Naive thymus-derived CD4-positive, alpha-beta T cell (primary cell): ENCODE measurements around the gene HSPB7. TPM values are rescaled to one million over a fixed set of nuclear protein-coding genes. Genes with fewer than 3 reads are reported as not detected.

ENCODE experiments used
- ATAC-seq: fragments of 150-1000 bp; cut with Tn5 transposase; 2 replicates; pipeline ENCODE4 v1.10.0; 2021; ENCODE audit warnings: mild to moderate bottlenecking, moderate library complexity
- CTCF ChIA-PET: fragments of 350-600 bp; sonication (Branson Sonifier 250); formaldehyde crosslinking; loops from one replicate; lab custom pipeline; 2021; ENCODE audit warnings: antibody characterized with exemption; lab: Charles Lee
- POLR2A ChIA-PET: fragments of 350-600 bp; sonication (Branson Sonifier 250); formaldehyde crosslinking; loops from one replicate; lab custom pipeline; 2021; ENCODE audit warnings: antibody characterized with exemption, inconsistent platforms; lab: Charles Lee
- DNase-seq, 9 donors: peaks; one replicate each; pipeline versions ENCODE4 v3.0.0 to v3.0.0-alpha.2; 2020 to 2022; ENCODE audit warnings: mixed read lengths in 1 of 9
- H3K27ac ChIP-seq: one replicate; pipeline ENCODE4 v1.7.0; 2013; ENCODE audit warnings: mild to moderate bottlenecking, low read depth, low read length, moderate library complexity
- H3K27me3 ChIP-seq, 2 donors: one replicate each; pipeline ENCODE4 v1.7.0; 2013; ENCODE audit warnings: low read length in 2 of 2, mild to moderate bottlenecking in 2 of 2, moderate library complexity in 2 of 2; ENCODE audit not compliant: control insufficient read depth in 2 of 2, insufficient read depth in 2 of 2
- H3K36me3 ChIP-seq, 3 experiments: 1 replicate in 2 of 3; 2 replicates in 1 of 3; pipeline ENCODE4 v1.7.0; 2013; ENCODE audit warnings: low read length in 3 of 3, mild to moderate bottlenecking in 3 of 3, moderate library complexity in 1 of 3; ENCODE audit not compliant: insufficient read depth in 3 of 3, control insufficient read depth in 2 of 3
- H3K4me1 ChIP-seq, 2 donors: one replicate each; pipeline ENCODE4 v1.7.0; 2013; ENCODE audit warnings: low read length in 2 of 2, mild to moderate bottlenecking in 2 of 2, moderate library complexity in 1 of 2; ENCODE audit not compliant: control insufficient read depth in 2 of 2, insufficient read depth in 2 of 2
- H3K4me3 ChIP-seq: 2 replicates; pipeline ENCODE4 v1.7.0; 2013; ENCODE audit warnings: mild to moderate bottlenecking, low read length
- H3K9me3 ChIP-seq, 3 experiments: 1 replicate in 2 of 3; 2 replicates in 1 of 3; pipeline ENCODE4 v1.7.0; 2013; ENCODE audit warnings: low read length in 3 of 3; ENCODE audit not compliant: control insufficient read depth in 2 of 3
- H3K27ac Mint-ChIP-seq, 9 donors: one replicate each; pipeline ENCODE4 v1.8.0; 2020 to 2022; ENCODE audit warnings: mixed read lengths in 9 of 9, mild to moderate bottlenecking in 8 of 9, moderate library complexity in 5 of 9, inconsistent platforms in 2 of 9
- H3K27me3 Mint-ChIP-seq, 5 donors: one replicate each; pipeline ENCODE4 v1.8.0; 2021 to 2022; ENCODE audit warnings: mixed read lengths in 5 of 5, mild to moderate bottlenecking in 1 of 5
- H3K36me3 Mint-ChIP-seq, 5 donors: one replicate each; pipeline ENCODE4 v1.8.0; 2020 to 2022; ENCODE audit warnings: mixed read lengths in 5 of 5, mild to moderate bottlenecking in 3 of 5, inconsistent platforms in 1 of 5
- H3K4me1 Mint-ChIP-seq, 7 donors: one replicate each; pipeline ENCODE4 v1.8.0; 2020 to 2022; ENCODE audit warnings: mixed read lengths in 7 of 7, mild to moderate bottlenecking in 3 of 7, inconsistent platforms in 1 of 7
- H3K4me3 Mint-ChIP-seq, 10 donors: one replicate each; pipeline ENCODE4 v1.8.0; 2020 to 2022; ENCODE audit warnings: mild to moderate bottlenecking in 10 of 10, mixed read lengths in 10 of 10, moderate library complexity in 6 of 10, inconsistent platforms in 2 of 10
- H3K9me3 Mint-ChIP-seq, 11 donors: one replicate each; pipeline ENCODE4 v1.8.0; 2020 to 2022; ENCODE audit warnings: mixed read lengths in 11 of 11, mild to moderate bottlenecking in 4 of 11, inconsistent platforms in 1 of 11, moderate library complexity in 1 of 11
- intact Hi-C, 2 donors: fragments of 100-400 bp; cut with micrococcal nuclease; formaldehyde crosslinking; loops; one replicate each; pipeline ENCODE4 v1.15.1; 2023
- polyA plus RNA-seq, 2 donors: library from polyadenylated mRNA; unstranded; fragments of 300-500 nt; fragmentation: Illumina TruSeq; gene quantifications; one replicate each; pipeline ENCODE4 v1.2.3, GENCODE V29; 2021
- total RNA-seq, 6 experiments: library from RNA in 5 of 6; stranded (reverse) in 5 of 6; gene quantifications; 1 replicate in 5 of 6; 2 replicates in 1 of 6; pipeline ENCODE4 v1.2.3 and lab custom pipeline; 2021 to 2026

Gene HSPB7
- total and polyA plus RNA-seq, 7 experiments from 2014 or later, result not detected

- H3K27me3 ChIP-seq, result no peaks in the 10 kb centered on the region
- Mint-ChIP-seq H3K27ac (no peak overlapping the region), H3K4me1 (no peaks in the 10 kb centered on the region), H3K27me3 (no peaks in the 10 kb centered on the region), H3K9me3 (peaks cover 0 to 2% (median 0%) of the 10 kb centered on the region in 11 donors), H3K4me3 (no peak overlapping the region), H3K36me3 (no peaks in the 10 kb centered on the region)
- no peaks in the 10 kb centered on the region for H3K9me3 ChIP-seq
- no peaks in the 10 kb centered on the region for H3K36me3 ChIP-seq
- POLR2A ChIA-PET, result no interaction called here
- CTCF ChIA-PET, result no interaction called here
- DNase-seq (no peak), ATAC-seq (no peak)
- no peak overlapping the region for H3K27ac ChIP-seq
- H3K4me3 ChIP-seq, result no peak overlapping the region
- intact Hi-C loops, result no loop called here
- no peaks in the 10 kb centered on the region for H3K4me1 ChIP-seq
Measured at GRCh38 chr1:16019644-16020277, 1.9 kb upstream of the HSPB7 start.

- Mint-ChIP-seq H3K36me3 (no peaks in the 10 kb centered on the region), H3K4me1 (no peaks in the 10 kb centered on the region), H3K27ac (peak overlapping the region in 1 of 9 donors; percentile 16), H3K4me3 (no peak overlapping the region), H3K9me3 (peaks cover 0 to 2% (median 0%) of the 10 kb centered on the region in 11 donors), H3K27me3 (peaks cover 0 to 2% (median 0%) of the 10 kb centered on the region in 5 donors)
- CTCF ChIA-PET, result interaction anchor here (0.6 kb wide), 1 partner anchor 405 kb away, joined by 3 read pairs; no protein-coding TSS in a partner anchor
- ATAC-seq (no peak), DNase-seq (no peak)
- Histone ChIP-seq H3K4me3 (no peak overlapping the region), H3K36me3 (no peaks in the 10 kb centered on the region), H3K4me1 (no peaks in the 10 kb centered on the region), H3K27ac (no peak overlapping the region), H3K27me3 (no peaks in the 10 kb centered on the region), H3K9me3 (no peaks in the 10 kb centered on the region)
- POLR2A ChIA-PET, result interaction anchor here (0.6 kb wide), 1 partner anchor 334 kb away, joined by 3 read pairs; no protein-coding TSS in a partner anchor
- intact Hi-C loops, result no loop called here
Measured at GRCh38 chr1:16018749-16019643, 1.2 kb upstream of the HSPB7 start.

- Mint-ChIP-seq H3K27ac (no peak overlapping the region), H3K4me3 (no peak overlapping the region), H3K9me3 (peaks cover 0 to 2% (median 0%) of the 10 kb centered on the region in 11 donors), H3K36me3 (no peaks in the 10 kb centered on the region), H3K4me1 (peaks cover 0 to 2% (median 0%) of the 10 kb centered on the region in 7 donors), H3K27me3 (peaks cover 0 to 7% (median 0%) of the 10 kb centered on the region in 5 donors)
- DNase-seq (no peak), ATAC-seq (no peak)
- H3K4me1 ChIP-seq, result no peaks in the 10 kb centered on the region
- intact Hi-C loops, result no loop called here
- ChIA-PET POLR2A (no interaction called here), CTCF (interaction anchor here (0.6 kb wide), 1 partner anchor 406 kb away, joined by 3 read pairs; no protein-coding TSS in a partner anchor)
- H3K4me3 ChIP-seq, result no peak overlapping the region
- no peaks in the 10 kb centered on the region for H3K36me3 ChIP-seq
- no peak overlapping the region for H3K27ac ChIP-seq
- no peaks in the 10 kb centered on the region for H3K27me3 ChIP-seq
- H3K9me3 ChIP-seq, result no peaks in the 10 kb centered on the region
Measured at GRCh38 chr1:16018308-16018707, 465 bp upstream of the HSPB7 start.

GRCh38 chr1:16017076-16017460 lies 775 bp downstream of the HSPB7 start:
- Mint-ChIP-seq H3K4me3 (no peak overlapping the region), H3K36me3 (no peaks in the 10 kb centered on the region), H3K9me3 (peaks cover 0 to 2% (median 0%) of the 10 kb centered on the region in 11 donors), H3K4me1 (peaks cover 0 to 8% (median 5%) of the 10 kb centered on the region in 7 donors), H3K27ac (no peak overlapping the region), H3K27me3 (peaks cover 0 to 7% (median 0%) of the 10 kb centered on the region in 5 donors)
- H3K9me3 ChIP-seq, result no peaks in the 10 kb centered on the region
- no peaks in the 10 kb centered on the region for H3K27me3 ChIP-seq
- no peaks in the 10 kb centered on the region for H3K36me3 ChIP-seq
- H3K4me1 ChIP-seq, result peaks cover 0 to 6% of the 10 kb centered on the region in 2 donors
- CTCF ChIA-PET, result no interaction called here
- POLR2A ChIA-PET, result interaction anchor here (0.6 kb wide), 1 partner anchor 82 kb away, joined by 3 read pairs; no protein-coding TSS in a partner anchor
- DNase-seq, result no peak
- no peak overlapping the region for H3K4me3 ChIP-seq
- no peak for ATAC-seq
- no peak overlapping the region for H3K27ac ChIP-seq
- intact Hi-C loops, result no loop called here

GRCh38 chr1:16015960-16016901 lies 1.6 kb downstream of the HSPB7 start:
- Mint-ChIP-seq H3K9me3 (peaks cover 0 to 2% (median 0%) of the 10 kb centered on the region in 11 donors), H3K27me3 (peaks cover 0 to 8% (median 0%) of the 10 kb centered on the region in 5 donors), H3K4me1 (peaks cover 0 to 8% (median 5%) of the 10 kb centered on the region in 7 donors), H3K27ac (no peak overlapping the region), H3K4me3 (no peak overlapping the region), H3K36me3 (no peaks in the 10 kb centered on the region)
- H3K4me3 ChIP-seq, result no peak overlapping the region
- no peak for ATAC-seq
- no peak for DNase-seq
- intact Hi-C loops, result no loop called here
- H3K4me1 ChIP-seq, result peaks cover 0 to 6% of the 10 kb centered on the region in 2 donors
- CTCF ChIA-PET, result no interaction called here
- H3K9me3 ChIP-seq, result no peaks in the 10 kb centered on the region
- no peak overlapping the region for H3K27ac ChIP-seq
- POLR2A ChIA-PET, result interaction anchor here (0.6 kb wide), 1 partner anchor 82 kb away, joined by 3 read pairs; no protein-coding TSS in a partner anchor
- H3K36me3 ChIP-seq, result no peaks in the 10 kb centered on the region
- H3K27me3 ChIP-seq, result no peaks in the 10 kb centered on the region

GRCh38 chr1:16015491-16015890 lies 2.4 kb downstream of the HSPB7 start:
- intact Hi-C loops, result no loop called here
- CTCF ChIA-PET, result no interaction called here
- H3K27ac Mint-ChIP-seq, result no peak overlapping the region

More at GRCh38 chr1:16015491-16015890, 2.4 kb downstream of the HSPB7 start:
- Histone ChIP-seq H3K27ac (no peak overlapping the region), H3K9me3 (no peaks in the 10 kb centered on the region), H3K4me3 (no peak overlapping the region), H3K27me3 (no peaks in the 10 kb centered on the region), H3K4me1 (peaks cover 0 to 6% of the 10 kb centered on the region in 2 donors), H3K36me3 (no peaks in the 10 kb centered on the region)
- DNase-seq (no peak), ATAC-seq (no peak)
- no peak overlapping the region for H3K4me3 Mint-ChIP-seq
- H3K4me1 Mint-ChIP-seq, result peaks cover 0 to 8% (median 5%) of the 10 kb centered on the region in 7 donors
- H3K27me3 Mint-ChIP-seq, result peaks cover 0 to 11% (median 0%) of the 10 kb centered on the region in 5 donors
- H3K9me3 Mint-ChIP-seq, result peaks cover 0 to 2% (median 0%) of the 10 kb centered on the region in 11 donors
- POLR2A ChIA-PET, result no interaction called here
- H3K36me3 Mint-ChIP-seq, result no peaks in the 10 kb centered on the region
